Neutrophil (primary cell): ENCODE measurements around the gene MAP2K7.
A peak's percentile ranks its signal among the peaks of the same experiment; 100 is the strongest.
"Not testable (repeated sequence)": the region's sequence is repeated elsewhere in the genome, so short reads cannot be mapped to it uniquely, and the experiment has no call there.

Source experiments
- H3K27ac ChIP-seq: fragments of 200-600 bp; sonication (generic); 2 replicates; pipeline ENCODE4 v1.5.1; 2016; ENCODE audit warnings: mild to moderate bottlenecking, moderate library complexity
- H3K27me3 ChIP-seq: fragments of 200-600 bp; sonication (generic); 2 replicates; pipeline ENCODE4 v1.6.0; 2016; ENCODE audit warnings: mild to moderate bottlenecking
- H3K36me3 ChIP-seq: fragments of 200-600 bp; sonication (generic); 2 replicates; pipeline ENCODE4 v1.5.1; 2017
- H3K4me1 ChIP-seq, 2 experiments: fragments of 200-600 bp in 1 of 2; sonication (generic) in 1 of 2; 1 replicate in 1 of 2; 2 replicates in 1 of 2; pipeline versions ENCODE4 v1.5.1 to v1.6.1; 2013 to 2016; ENCODE audit warnings: low read depth in 1 of 2, low read length in 1 of 2, mild to moderate bottlenecking in 1 of 2, moderate library complexity in 1 of 2; ENCODE audit not compliant: control insufficient read depth in 1 of 2, insufficient read depth in 1 of 2
- H3K4me3 ChIP-seq, 2 experiments: fragments of 200-600 bp in 1 of 2; sonication (generic) in 1 of 2; 1 replicate in 1 of 2; 2 replicates in 1 of 2; pipeline ENCODE4 v1.5.1; 2013 to 2016; ENCODE audit warnings: low read depth in 1 of 2, low read length in 1 of 2, mild to moderate bottlenecking in 1 of 2, moderate library complexity in 1 of 2
- H3K9me3 ChIP-seq: fragments of 200-600 bp; sonication (generic); 2 replicates; pipeline ENCODE4 v1.5.1; 2016
- CTCF ChIP-seq: fragments of 200-600 bp; sonication (generic); IDR thresholded peaks from 2 replicates; pipeline ENCODE4 v1.5.1; 2016; ENCODE audit warnings: antibody characterized with exemption

MAP2K7 gene

DNA sequence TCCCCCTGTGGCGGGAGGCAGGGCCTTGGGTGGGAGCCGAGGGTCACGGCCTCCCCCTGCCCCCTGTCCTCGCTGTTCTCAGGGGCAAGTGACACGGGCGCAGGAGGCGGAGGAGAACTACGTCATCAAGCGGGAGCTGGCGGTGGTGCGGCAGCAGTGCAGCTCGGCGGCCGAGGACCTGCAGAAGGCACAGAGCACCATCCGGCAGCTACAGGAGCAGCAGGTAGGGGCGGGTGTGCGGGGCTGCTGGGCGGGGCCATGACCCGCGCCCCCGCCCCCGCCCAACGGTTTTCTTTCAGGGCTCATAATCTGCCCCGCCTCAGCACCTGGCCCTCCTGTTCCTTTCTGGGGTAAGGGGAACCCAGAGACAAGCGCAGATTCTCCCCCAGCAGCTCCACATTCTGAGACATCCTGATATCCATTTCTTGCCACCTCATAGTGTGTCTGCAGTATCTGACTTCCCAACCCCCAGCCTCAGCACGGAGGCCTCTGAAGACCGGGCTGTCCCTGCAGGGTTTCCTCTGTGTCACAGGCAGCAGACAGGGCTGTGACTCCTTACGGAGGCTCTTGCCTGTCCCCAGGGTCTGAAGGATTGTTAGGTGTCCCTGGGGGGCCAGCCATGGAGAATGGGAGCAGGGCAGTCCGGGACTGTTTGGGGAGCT, 45.4 kb upstream of the MAP2K7 start:
- Histone ChIP-seq H3K4me1 (peaks cover 7 to 19% of the 10 kb centered on the region in 2 experiments), H3K9me3 (no peaks in the 10 kb centered on the region), H3K27ac (no peak overlapping the region), H3K36me3 (no peaks in the 10 kb centered on the region), H3K27me3 (peaks cover 39% of the 10 kb centered on the region), H3K4me3 (no peak overlapping the region)
- TF ChIP-seq CTCF, result no peak

GRCh38 chr19:7859087-7859486, 44.6 kb upstream of the MAP2K7 start:
- not testable (repeated sequence) for H3K9me3 ChIP-seq, H3K4me3 ChIP-seq, H3K27ac ChIP-seq, H3K36me3 ChIP-seq
- Histone ChIP-seq H3K4me1 (peaks cover 7 to 18% of the 10 kb centered on the region in 2 experiments), H3K27me3 (peaks cover 47% of the 10 kb centered on the region)

- Histone ChIP-seq H3K4me1 (peaks cover 7 to 18% of the 10 kb centered on the region in 2 experiments), H3K9me3 (no peaks in the 10 kb centered on the region), H3K27ac (no peak overlapping the region), H3K4me3 (no peak overlapping the region), H3K27me3 (peaks cover 57% of the 10 kb centered on the region), H3K36me3 (no peaks in the 10 kb centered on the region)
- no peak for TF ChIP-seq CTCF
Measured at GRCh38 chr19:7859831-7860713, 43.6 kb upstream of the MAP2K7 start.

- peaks cover 66% of the 10 kb centered on the region for H3K27me3 ChIP-seq
- no peak overlapping the region for H3K27ac ChIP-seq
- H3K4me3 ChIP-seq, result no peak overlapping the region
- no peaks in the 10 kb centered on the region for H3K9me3 ChIP-seq
- no peaks in the 10 kb centered on the region for H3K36me3 ChIP-seq
- TF ChIP-seq CTCF, result no peak
- peaks cover 7 to 18% of the 10 kb centered on the region in 2 experiments for H3K4me1 ChIP-seq
Measured at GRCh38 chr19:7860714-7861618, 42.7 kb upstream of the MAP2K7 start.

- Histone ChIP-seq H3K27ac (no peak overlapping the region), H3K27me3 (peaks cover 75% of the 10 kb centered on the region), H3K9me3 (no peaks in the 10 kb centered on the region), H3K4me3 (peak overlapping the region in 1 of 2 experiments; percentile 43), H3K4me1 (peaks cover 7 to 18% of the 10 kb centered on the region in 2 experiments), H3K36me3 (no peaks in the 10 kb centered on the region)
- TF ChIP-seq CTCF, result no peak
Measured at GRCh38 chr19:7861619-7862412, 41.9 kb upstream of the MAP2K7 start.
